Esophagus squamous epithelium (tissue), 5 donors: ENCODE data around the gene TMEM263. TPM values are rescaled to one million over a fixed set of nuclear protein-coding genes. Genes with fewer than 3 reads are reported as not detected.

Experiments
- DNase-seq: peaks from one replicate; lab custom pipeline; 2025; lab: John Stamatoyannopoulos, UW
- H3K27ac ChIP-seq, 4 donors: fragments of 200-600 bp; sonication (generic); one replicate each; pipeline ENCODE4 v1.5.1; 2016 to 2019; ENCODE audit warnings: mild to moderate bottlenecking in 1 of 4
- H3K27me3 ChIP-seq, 4 donors: fragments of 200-600 bp; sonication (generic); 1 replicate in 3 of 4; 2 replicates in 1 of 4; pipeline versions ENCODE4 v1.5.1 to v1.6.0; 2017 to 2021; ENCODE audit warnings: antibody characterized with exemption in 1 of 4
- H3K36me3 ChIP-seq, 3 donors: fragments of 200-600 bp; sonication (generic); one replicate each; pipeline ENCODE4 v1.5.1; 2016 to 2019
- H3K4me1 ChIP-seq, 3 donors: fragments of 200-600 bp; sonication (generic); one replicate each; pipeline ENCODE4 v1.5.1; 2017 to 2019
- H3K4me3 ChIP-seq, 4 donors: fragments of 200-600 bp; sonication (generic); 1 replicate in 3 of 4; 2 replicates in 1 of 4; pipeline ENCODE4 v1.5.1; 2016 to 2019; ENCODE audit warnings: mild to moderate bottlenecking in 2 of 4, moderate library complexity in 1 of 4
- H3K9me3 ChIP-seq, 3 donors: fragments of 200-600 bp; sonication (generic); one replicate each; pipeline ENCODE4 v1.5.1; 2016 to 2019
- POLR2A ChIP-seq, 4 donors: fragments of 450-650 bp; IDR thresholded peaks; one replicate each; pipeline ENCODE4 v1.6.1; 2017; ENCODE audit warnings: antibody characterized with exemption in 4 of 4, mild to moderate bottlenecking in 4 of 4, moderate library complexity in 3 of 4
- WGBS, 2 donors: methylation state at CpG; one replicate each; pipeline ENCODE4 v1.1.5; 2018; 5-methylcytosine and 5-hydroxymethylcytosine counted together
- intact Hi-C: fragments of 100-400 bp; cut with DNase I; formaldehyde crosslinking; loops from one replicate; pipeline ENCODE4 v1.15.0; 2022
- total RNA-seq, 4 donors: library from RNA; depleted of rRNA; stranded (reverse); fragments of >200 nt; gene quantifications; one replicate each; pipeline ENCODE4 v1.1.0, GENCODE V29; 2016
- donor health status: DM: yes; HTN: yes; CAD: no.

Gene TMEM263
- total RNA-seq, 4 donors from 2014 or later: 5.1 to 12.0 (median 8.6) TPM

DNA sequence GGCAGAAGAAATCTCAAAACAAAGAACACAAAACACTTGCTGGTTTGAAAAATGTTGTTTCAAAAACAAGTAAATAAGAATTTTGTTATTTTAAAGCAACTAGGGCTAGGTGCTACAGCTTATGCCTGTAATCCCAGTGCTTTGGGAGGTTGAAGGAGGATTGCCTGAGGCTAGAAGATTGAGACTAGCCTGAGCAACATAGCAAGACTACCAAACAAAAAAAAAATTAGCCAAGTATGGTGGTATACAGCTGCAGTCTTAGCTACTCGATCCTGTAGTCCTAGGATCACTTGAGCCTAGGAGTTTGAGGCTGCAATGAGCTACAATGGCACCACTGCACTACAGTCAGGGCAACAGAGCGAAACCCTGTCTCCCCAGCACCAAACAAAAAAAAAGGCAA lies 63.8 kb downstream of the TMEM263 start:
- no peak overlapping the region for H3K27ac ChIP-seq
- no peak for TF ChIP-seq POLR2A (IDR thresholded peaks at IDR 0.05)
- no peak for DNase-seq
- H3K4me3 ChIP-seq: no peak overlapping the region
- H3K9me3 ChIP-seq: no peaks in the 10 kb centered on the region
- 85 to 100% methylated on average over 2 of the region's 2 CpGs for WGBS, 2 donors
- no peaks in the 10 kb centered on the region for H3K4me1 ChIP-seq
- peaks cover 0 to 18% (median 0%) of the 10 kb centered on the region in 3 donors for H3K36me3 ChIP-seq
- no peaks in the 10 kb centered on the region for H3K27me3 ChIP-seq
- intact Hi-C loops: no loop called here

Other genes starting within 250 kb of the TMEM263 start
- gene RIC8B, start 181.2 kb upstream of the TMEM263 start, total RNA-seq: 1 to 10 TPM; 2.7 to 7.3 (median 5.0) TPM
- 1 to 10 TPM; 2.7 to 9.5 (median 4.2) TPM for gene MTERF2, start 31.2 kb downstream of the TMEM263 start, total RNA-seq
- 10 to 100 TPM in 2 of 4 donors, 1 to 10 TPM in 2; 5.7 to 14.3 (median 10.8) TPM for gene CRY1, start 137.6 kb downstream of the TMEM263 start, total RNA-seq